IPS-20b (cell line): Measurements from ENCODE around the gene SHOX.
"Not testable (repeated sequence)": the region's sequence is repeated elsewhere in the genome, so short reads cannot be mapped to it uniquely, and the experiment has no call there.

Experiments used
- H3K27ac ChIP-seq: one replicate; pipeline ENCODE4 v1.5.1; 2013; ENCODE audit warnings: low read length
- H3K27me3 ChIP-seq: 2 replicates; pipeline ENCODE4 v1.6.1; 2013; ENCODE audit warnings: mild to moderate bottlenecking, low read length, inconsistent platforms; ENCODE audit not compliant: insufficient read depth
- H3K36me3 ChIP-seq: 2 replicates; pipeline ENCODE4 v1.6.1; 2013; ENCODE audit warnings: low read depth, mild to moderate bottlenecking, inconsistent platforms, low read length, moderate library complexity; ENCODE audit not compliant: insufficient read depth
- H3K4me1 ChIP-seq: 2 replicates; pipeline ENCODE4 v1.6.1; 2013; ENCODE audit warnings: mild to moderate bottlenecking, control low read depth, inconsistent platforms, low read length, moderate library complexity; ENCODE audit not compliant: insufficient read depth
- H3K4me3 ChIP-seq: 2 replicates; pipeline ENCODE4 v1.5.1; 2013; ENCODE audit warnings: mild to moderate bottlenecking, low read length, inconsistent platforms
- H3K9ac ChIP-seq: 2 replicates; pipeline ENCODE4 v1.6.1; 2013; ENCODE audit warnings: low read depth, mild to moderate bottlenecking, inconsistent platforms, low read length, moderate library complexity
- H3K9me3 ChIP-seq: 2 replicates; pipeline ENCODE4 v1.6.1; 2013; ENCODE audit warnings: mild to moderate bottlenecking, low read depth, low read length, inconsistent platforms; ENCODE audit not compliant: insufficient read depth

SHOX gene

GRCh38 chrX:623599-624315, 6.8 kb upstream of the SHOX start:
- H3K4me1 ChIP-seq: no peaks in the 10 kb centered on the region
- H3K27ac ChIP-seq: no peak overlapping the region
- H3K36me3 ChIP-seq: no peaks in the 10 kb centered on the region
- H3K9ac ChIP-seq: no peak overlapping the region
- H3K9me3 ChIP-seq: peaks cover 17% of the 10 kb centered on the region; the same call in 1 of the 2 replicates
- peak overlapping the region; percentile 26; the same call in 1 of the 2 replicates for H3K4me3 ChIP-seq
- H3K27me3 ChIP-seq: peaks cover 100% of the 10 kb centered on the region

GRCh38 chrX:625137-625691, 5.4 kb upstream of the SHOX start:
- Histone ChIP-seq H3K9ac (no peak overlapping the region), H3K27ac (no peak overlapping the region), H3K9me3 (peaks cover 17% of the 10 kb centered on the region; the same call in 1 of the 2 replicates), H3K4me3 (no peak overlapping the region), H3K4me1 (no peaks in the 10 kb centered on the region), H3K27me3 (peaks cover 100% of the 10 kb centered on the region), H3K36me3 (no peaks in the 10 kb centered on the region)

- H3K27ac ChIP-seq, H3K9me3 ChIP-seq, H3K36me3 ChIP-seq, H3K9ac ChIP-seq, H3K4me3 ChIP-seq, H3K4me1 ChIP-seq: not testable (repeated sequence)
- peaks cover 100% of the 10 kb centered on the region for H3K27me3 ChIP-seq
Measured at GRCh38 chrX:626047-626446, 4.5 kb upstream of the SHOX start.

- no peak overlapping the region for H3K27ac ChIP-seq
- no peaks in the 10 kb centered on the region for H3K36me3 ChIP-seq
- H3K9me3 ChIP-seq: peaks cover 7% of the 10 kb centered on the region; the same call in 1 of the 2 replicates
- no peak overlapping the region for H3K4me3 ChIP-seq
- H3K4me1 ChIP-seq: no peaks in the 10 kb centered on the region
- H3K27me3 ChIP-seq: peaks cover 100% of the 10 kb centered on the region
- no peak overlapping the region for H3K9ac ChIP-seq
Measured at GRCh38 chrX:626745-627509, 3.7 kb upstream of the SHOX start.

- Histone ChIP-seq H3K36me3 (no peaks in the 10 kb centered on the region), H3K9ac (no peak overlapping the region), H3K27me3 (peaks cover 100% of the 10 kb centered on the region), H3K27ac (no peak overlapping the region), H3K4me3 (no peak overlapping the region), H3K9me3 (peaks cover 10% of the 10 kb centered on the region; the same call in 1 of the 2 replicates), H3K4me1 (no peaks in the 10 kb centered on the region)
Measured at GRCh38 chrX:627510-627981, 3.0 kb upstream of the SHOX start.

- Histone ChIP-seq H3K4me1 (no peaks in the 10 kb centered on the region), H3K9ac (no peak overlapping the region), H3K36me3 (no peaks in the 10 kb centered on the region), H3K27ac (no peak overlapping the region), H3K9me3 (peaks cover 13% of the 10 kb centered on the region; the same call in 1 of the 2 replicates), H3K4me3 (no peak overlapping the region), H3K27me3 (peaks cover 100% of the 10 kb centered on the region)
Measured at GRCh38 chrX:627995-628394, 2.6 kb upstream of the SHOX start.

GRCh38 chrX:629230-630006, 1.2 kb upstream of the SHOX start:
- no peak overlapping the region for H3K27ac ChIP-seq
- no peaks in the 10 kb centered on the region for H3K4me1 ChIP-seq
- H3K9ac ChIP-seq: no peak overlapping the region
- peaks cover 19% of the 10 kb centered on the region; the same call in 1 of the 2 replicates for H3K9me3 ChIP-seq
- H3K4me3 ChIP-seq: no peak overlapping the region
- no peaks in the 10 kb centered on the region for H3K36me3 ChIP-seq
- peaks cover 100% of the 10 kb centered on the region for H3K27me3 ChIP-seq

GRCh38 chrX:630007-630611, 482 bp upstream of the SHOX start:
- no peak overlapping the region for H3K9ac ChIP-seq
- H3K4me1 ChIP-seq: no peaks in the 10 kb centered on the region
- H3K36me3 ChIP-seq: no peaks in the 10 kb centered on the region
- H3K9me3 ChIP-seq: peaks cover 19% of the 10 kb centered on the region; the same call in 1 of the 2 replicates
- H3K27ac ChIP-seq: no peak overlapping the region
- H3K27me3 ChIP-seq: peaks cover 100% of the 10 kb centered on the region
- peak overlapping the region; percentile 6; the same call in 1 of the 2 replicates for H3K4me3 ChIP-seq

GRCh38 chrX:631802-632365, 1.3 kb downstream of the SHOX start:
- Histone ChIP-seq H3K9me3 (peaks cover 14% of the 10 kb centered on the region; the same call in 1 of the 2 replicates), H3K4me3 (no peak overlapping the region), H3K36me3 (no peaks in the 10 kb centered on the region), H3K27ac (no peak overlapping the region), H3K4me1 (no peaks in the 10 kb centered on the region), H3K27me3 (peaks cover 96% of the 10 kb centered on the region), H3K9ac (no peak overlapping the region)

- H3K4me3 ChIP-seq: no peak overlapping the region
Measured at GRCh38 chrX:632366-633042, 1.9 kb downstream of the SHOX start.

More at GRCh38 chrX:632366-633042, 1.9 kb downstream of the SHOX start:
- Histone ChIP-seq H3K27ac (no peak overlapping the region), H3K4me1 (no peaks in the 10 kb centered on the region), H3K27me3 (peaks cover 96% of the 10 kb centered on the region), H3K9me3 (peaks cover 14% of the 10 kb centered on the region; the same call in 1 of the 2 replicates), H3K36me3 (no peaks in the 10 kb centered on the region), H3K9ac (no peak overlapping the region)
